ENCODE results near the gene GUCD1. TPM values are rescaled to one million over a fixed set of nuclear protein-coding genes. Genes with fewer than 3 reads are reported as not detected.

Gene GUCD1
- total and polyA plus RNA-seq, 2 of the 8 experiments (the other 6 are each of a cell fraction or from before 2014, with no cell fraction given), result 85.2 to 128 TPM

DNA sequence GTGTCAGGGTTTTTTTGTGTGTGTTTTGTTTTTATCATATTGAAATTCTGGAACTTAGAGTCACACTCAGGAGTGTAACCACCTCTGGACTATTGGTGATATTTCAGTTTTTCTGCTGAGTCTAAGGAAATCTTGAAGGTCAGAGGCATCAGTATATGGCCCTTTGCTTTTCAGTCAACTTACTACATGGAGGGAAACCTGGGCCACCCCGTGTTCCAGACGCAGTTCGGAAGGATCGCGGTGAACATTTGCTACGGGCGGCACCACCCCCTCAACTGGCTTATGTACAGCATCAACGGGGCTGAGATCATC, 40.0 kb downstream of the GUCD1 start (continued):
- TF ChIP-seq KDM5A (IDR thresholded peaks at IDR 0.05; ENCODE audit: low read length) (no peak), CHD1 (IDR thresholded peaks at IDR 0.05; ENCODE audit: low read depth, low read length) (no peak), GABPA (IDR thresholded peaks at IDR 0.05; ENCODE audit: borderline replicate concordance, insufficient read depth, low read length) (no peak), HDAC6 (IDR thresholded peaks at IDR 0.05; ENCODE audit: low read depth, low read length) (no peak), RBBP5 (IDR thresholded peaks at IDR 0.05; ENCODE audit: borderline replicate concordance, low read depth, low read length) (no peak)
